ENCODE results near the gene PROCA1.

DNA sequence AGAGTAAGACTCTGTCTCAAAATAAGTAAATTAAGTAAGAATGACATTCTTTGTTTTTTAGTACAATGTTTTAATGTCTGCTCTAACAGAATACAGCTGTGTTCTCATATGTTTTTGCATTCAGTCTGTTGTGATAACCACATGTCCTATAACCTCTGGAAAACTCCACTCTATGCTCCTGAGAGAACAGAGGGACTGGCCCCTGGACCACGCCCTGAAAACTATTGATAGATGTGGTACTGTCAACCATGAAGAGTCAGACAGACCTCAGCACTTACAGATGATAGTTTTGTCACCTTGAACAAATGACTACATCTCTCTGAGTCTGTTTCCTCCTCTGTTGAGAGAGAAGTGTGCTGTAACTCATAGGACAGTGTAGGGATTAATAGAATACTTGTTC, 41.8 kb downstream of the PROCA1 start:
- no peak for TF ChIP-seq ZNF274 (IDR thresholded peaks at IDR 0.05; ENCODE audit: low read depth, low read length)
- TF ChIP-seq YY1 (IDR thresholded peaks at IDR 0.05; ENCODE audit: insufficient read depth, insufficient read length), result no peak
- TF ChIP-seq SUZ12 (IDR thresholded peaks at IDR 0.05; ENCODE audit: extremely low read depth, insufficient read depth, insufficient read length), result no peak

All from NT2/D1 (cell line).